HG03103 (cell line): ENCODE results near the gene PPP1R13B.

Experiments
- ATAC-seq: cut with Tn5 transposase; IDR thresholded peaks from one replicate; pipeline ENCODE4 v1.9.1; 2021; ENCODE audit warnings: low read depth; ENCODE audit not compliant: unreplicated experiment

PPP1R13B gene

DNA sequence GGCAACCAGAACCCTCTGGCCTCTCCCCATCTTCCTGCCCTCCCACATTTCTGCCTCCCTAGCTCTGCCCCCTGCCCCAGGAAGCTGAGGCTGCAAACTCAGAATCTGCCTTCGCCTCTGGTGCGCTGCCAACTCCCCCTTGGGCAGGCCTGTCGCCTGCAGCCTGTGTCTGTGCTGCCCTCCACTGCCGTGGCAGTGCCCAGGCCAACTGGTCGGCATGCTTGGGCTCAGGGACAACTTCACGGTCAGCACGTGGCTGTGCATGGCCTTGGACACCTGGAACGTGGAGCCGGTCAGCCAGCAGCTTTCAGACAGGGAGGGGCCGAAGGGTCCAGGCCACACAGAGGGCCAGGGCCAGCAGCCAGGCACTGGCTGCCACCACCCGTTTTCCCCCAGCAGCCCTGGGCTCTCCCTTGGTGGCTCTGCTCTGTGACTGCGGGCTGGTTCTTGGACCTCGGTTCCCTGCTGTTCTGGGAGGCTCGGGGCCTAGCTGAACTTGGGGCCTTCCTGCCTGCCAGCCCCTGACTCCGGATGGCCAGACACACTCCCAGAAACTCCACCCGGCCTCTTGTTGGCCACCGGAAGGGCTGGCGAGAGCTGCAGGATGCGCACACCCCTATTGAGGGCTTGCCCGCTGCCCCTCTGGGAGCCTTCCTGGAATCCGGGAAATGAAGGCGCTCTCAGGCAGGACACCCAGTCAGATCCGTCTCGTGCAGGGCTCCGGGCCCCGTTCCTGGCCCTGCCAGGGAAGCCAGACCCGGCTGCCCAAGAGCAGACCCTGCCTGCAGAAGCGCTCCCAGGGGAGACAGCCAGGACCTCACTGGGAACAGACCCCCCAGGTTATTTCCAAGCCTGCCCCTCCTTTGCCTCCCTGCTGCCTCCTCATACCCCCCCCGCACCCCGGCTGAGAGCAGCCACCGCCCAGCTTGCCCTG lies 34.2 kb upstream of the PPP1R13B start:
- no peak for ATAC-seq

DNA sequence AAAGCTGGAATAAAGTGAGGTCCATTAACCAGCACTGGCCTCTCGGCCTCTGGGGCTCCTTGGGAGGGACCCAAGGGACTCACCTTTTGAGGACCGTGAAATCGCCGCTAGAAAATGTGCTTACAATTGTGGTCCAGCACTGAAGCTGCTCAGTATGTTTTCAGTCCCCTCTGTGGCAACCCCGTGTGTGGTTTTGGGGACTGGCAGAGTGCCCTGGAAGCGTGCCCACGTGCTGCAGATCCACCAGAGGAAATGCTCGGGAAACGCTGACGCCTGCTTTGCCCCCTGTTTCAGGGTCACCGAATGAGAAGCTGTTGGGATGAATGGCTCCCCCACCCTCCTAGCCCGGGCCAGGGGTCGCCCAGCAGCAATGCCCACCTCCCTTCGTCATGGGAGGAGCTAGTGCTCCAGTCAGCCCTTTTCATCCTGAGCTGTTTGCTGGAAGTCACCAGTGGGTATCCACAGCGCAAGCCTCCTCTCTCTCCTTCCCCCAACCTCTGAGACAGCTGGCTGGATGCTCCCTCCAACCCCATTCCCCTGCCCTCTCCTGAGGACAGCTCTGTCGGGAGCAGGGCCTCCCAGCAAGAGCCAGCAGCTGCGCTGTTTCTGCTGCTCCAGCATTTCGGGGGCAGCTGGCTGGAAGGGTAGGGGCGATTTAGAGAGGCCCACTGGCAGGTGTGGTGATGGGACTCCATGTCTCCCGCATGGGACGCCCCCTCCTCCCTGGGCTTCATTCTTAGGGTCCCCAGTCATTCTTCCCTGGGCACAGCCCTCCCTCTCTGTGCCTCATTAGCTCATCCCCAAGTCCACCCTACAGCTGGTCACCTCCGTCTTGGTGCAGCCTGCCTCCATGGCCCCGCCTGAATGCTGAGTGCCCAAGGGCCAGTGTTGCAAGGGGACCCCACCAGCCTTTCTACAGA lies 33.2 kb upstream of the PPP1R13B start:
- ATAC-seq = no peak

GRCh38 chr14:103879570-103880347 lies 32.4 kb upstream of the PPP1R13B start:
- ATAC-seq = no peak

- no peak for ATAC-seq
These were observed 31.8 kb upstream of the PPP1R13B start for GRCh38 chr14:103879118-103879569.

DNA sequence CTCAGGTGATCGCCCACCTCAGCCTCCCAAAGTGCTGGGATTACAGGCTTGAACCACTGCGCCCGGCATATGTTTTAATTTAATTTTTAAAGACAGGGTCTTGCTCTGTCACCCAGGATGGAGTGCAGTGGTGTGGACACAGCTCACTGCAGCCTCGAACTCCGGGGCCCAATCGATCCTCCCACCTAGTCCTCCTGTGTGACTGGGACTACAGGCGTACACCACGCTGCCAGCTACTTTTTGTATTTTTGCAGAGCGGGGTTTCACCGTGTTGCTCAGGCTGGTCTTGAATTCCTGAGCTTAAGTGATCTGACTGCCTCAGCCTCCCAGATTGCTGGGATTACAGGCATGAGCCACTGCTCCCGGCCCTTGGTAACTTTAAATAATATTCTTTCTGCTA lies 30.8 kb upstream of the PPP1R13B start:
- no peak for ATAC-seq

- ATAC-seq = no peak
These were observed 27.6 kb upstream of the PPP1R13B start for GRCh38 chr14:103875010-103875409.

DNA sequence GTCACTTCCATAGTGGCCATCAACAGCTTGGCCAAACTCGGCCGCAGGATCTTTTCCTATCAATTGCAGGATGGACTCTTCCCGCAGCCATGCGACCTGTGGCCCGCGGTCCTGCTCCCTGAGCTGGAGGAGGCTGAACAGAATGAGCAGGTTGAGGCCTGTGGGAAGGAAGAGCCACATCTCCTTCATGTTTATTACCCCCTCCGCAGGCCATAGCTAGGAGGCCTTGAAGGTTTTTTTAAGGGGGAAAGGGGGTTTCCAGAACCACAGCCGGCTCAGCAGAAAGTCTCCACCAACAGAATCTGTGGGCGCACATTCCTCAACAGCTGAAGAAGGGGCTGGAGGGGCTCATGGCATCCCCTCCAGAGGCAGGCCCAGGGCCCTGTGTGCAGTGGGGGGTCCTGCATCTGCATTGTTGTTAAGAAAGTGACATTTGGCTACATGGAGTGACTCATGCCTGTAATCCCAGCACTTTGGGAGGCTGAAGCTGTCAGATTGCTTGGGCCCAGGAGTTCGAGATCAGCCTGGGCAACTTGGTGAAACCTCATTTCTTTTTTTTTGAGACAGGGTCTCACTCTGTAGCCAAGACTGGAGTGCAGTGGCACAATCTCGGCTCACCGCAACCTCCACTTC lies 25.2 kb upstream of the PPP1R13B start:
- no peak for ATAC-seq

DNA sequence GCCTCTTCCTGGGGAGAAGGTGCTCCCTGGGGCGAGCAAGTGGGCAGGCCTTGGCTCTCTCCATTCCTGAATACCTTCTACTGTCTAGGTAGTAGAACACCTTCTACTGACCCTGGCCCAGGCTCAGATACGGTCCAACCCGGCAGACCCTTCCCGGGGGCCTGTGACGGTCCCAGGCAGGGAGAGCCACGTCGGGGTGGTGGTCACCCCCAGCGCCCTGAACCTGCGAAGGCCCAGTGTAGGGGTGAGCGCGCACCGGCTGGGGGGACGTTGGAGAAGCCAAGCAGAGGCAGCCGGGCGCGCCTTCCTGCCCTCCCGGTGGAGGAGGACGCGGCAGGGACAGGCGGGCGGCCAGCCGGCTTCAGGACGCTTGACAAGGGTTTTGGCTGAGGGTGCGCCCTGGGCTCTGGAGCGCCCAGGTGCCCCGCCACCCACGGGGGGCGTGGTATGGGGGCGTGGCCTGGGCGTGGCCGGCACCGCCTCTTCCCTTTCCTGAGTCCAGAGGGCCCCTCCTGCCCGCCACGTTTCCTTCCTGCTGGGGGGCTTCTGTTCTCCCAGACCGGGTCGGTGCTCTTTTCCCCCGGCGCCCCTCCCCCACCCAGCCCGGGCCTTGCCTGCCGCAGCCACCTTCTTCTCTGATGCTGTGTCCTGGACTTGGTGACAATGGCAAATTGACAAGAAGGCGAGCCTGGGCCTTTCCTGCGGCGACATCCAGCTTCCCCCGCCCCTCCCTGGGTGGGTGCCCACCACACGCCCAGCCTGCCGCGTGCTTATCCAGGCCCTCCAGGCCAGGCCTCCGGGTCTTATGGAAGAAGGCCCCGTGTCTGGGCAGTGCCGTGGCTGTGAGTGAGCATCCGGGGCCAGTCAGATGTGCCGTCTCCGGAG lies 24.5 kb upstream of the PPP1R13B start:
- no peak for ATAC-seq

- ATAC-seq = no peak
These were observed 23.7 kb upstream of the PPP1R13B start for GRCh38 chr14:103870891-103871595.

DNA sequence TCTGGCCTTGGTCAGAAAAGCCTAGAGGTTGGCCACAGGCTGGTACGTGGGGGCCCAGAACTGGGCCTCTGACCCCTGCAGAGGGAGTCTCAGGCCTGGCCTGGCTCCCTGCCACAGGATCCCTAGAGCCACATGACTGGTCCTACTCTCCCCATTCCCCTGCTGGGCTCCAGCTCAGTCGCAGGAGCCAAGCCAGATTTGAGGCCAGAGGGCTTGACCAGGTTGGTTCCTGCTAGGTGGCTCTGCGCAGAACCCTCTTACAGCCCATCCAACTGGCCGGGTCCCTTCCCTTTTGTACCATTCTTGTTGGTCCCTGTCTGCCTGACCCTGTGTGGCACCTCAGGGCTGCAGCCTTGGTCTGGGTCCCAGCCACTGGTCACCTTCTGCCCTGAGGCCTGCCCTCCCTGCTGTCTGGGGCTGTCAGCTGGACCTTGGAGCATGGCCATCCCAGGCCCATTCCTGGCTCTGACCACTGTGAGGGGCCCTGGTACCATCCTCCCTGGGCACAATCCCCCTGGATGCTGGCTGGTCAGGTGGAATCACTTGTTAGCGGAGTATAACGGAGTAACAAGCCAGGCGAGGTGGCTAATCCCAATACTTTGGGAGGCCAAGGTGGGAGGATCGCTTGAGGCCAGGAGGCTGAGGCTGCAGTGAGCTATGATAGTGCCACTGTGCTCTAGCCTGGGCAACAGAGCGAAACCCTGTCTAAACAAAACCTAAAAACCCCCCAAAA lies 22.9 kb upstream of the PPP1R13B start:
- ATAC-seq = no peak

DNA sequence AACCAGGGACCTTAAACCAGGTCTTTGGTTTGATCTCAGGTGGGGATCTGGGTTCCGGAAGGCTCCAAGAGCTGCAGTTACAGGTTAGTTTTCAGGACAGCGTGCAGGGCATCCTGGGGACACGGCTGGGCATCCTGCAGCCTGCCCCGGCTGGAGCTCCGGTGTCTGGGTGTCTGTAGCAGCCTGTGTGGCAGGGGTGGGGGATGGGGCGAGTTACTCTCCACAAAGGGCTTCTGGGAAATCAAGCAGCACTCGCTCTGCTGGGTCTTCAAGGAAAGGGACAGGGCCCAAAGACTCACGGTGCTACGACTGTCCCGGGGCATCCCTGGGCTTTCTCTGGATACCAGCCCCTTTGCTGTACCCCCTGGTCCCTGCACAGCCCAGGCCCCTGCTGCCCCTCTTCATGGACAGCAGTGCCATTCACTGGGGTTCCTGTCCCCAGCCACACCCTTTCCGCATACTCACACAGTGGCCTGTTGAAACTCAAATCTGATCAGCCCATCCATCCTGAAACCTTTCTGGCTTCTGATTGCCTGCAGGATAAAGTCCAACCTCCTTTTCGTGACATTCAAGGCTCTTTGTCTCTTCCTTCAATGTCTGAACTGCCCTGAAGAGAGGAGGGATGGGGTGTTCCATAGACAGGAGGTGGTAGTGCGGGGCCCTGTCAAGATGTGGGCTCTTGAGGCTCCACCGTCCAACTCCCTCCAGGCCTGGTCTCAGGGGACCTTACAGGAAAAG lies 22.2 kb upstream of the PPP1R13B start:
- no peak for ATAC-seq

DNA sequence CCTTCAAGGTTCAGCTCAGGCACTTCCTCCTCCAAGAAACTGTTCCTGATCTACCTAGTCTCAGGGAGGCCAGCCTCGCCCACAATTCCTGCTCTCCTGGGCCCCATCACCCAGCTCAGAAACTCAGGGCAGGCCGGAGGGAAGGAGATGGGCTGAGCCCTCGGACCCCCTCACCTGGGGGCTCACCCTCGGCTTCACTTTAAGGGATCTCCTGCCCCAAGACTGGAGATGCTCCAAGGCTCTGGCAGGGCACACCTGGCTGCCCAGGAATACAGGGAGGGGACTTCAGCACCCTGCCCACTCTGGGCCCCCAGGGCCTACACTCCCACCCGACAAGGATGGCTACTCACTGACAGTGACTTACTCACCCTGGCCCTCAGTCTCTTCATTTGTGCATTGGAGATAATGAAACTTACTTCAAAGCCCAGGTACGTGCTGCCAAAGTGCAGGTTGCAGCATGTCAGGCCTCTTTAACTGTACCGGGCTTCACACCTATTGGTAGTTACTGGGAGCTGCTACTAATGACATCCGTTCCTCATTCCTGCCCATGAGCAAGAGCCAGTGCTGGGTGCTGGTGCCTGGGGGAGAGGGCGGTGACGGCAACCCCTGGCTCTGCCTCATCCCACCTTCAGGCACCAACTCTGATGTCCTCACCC lies 21.0 kb upstream of the PPP1R13B start:
- ATAC-seq = no peak

DNA sequence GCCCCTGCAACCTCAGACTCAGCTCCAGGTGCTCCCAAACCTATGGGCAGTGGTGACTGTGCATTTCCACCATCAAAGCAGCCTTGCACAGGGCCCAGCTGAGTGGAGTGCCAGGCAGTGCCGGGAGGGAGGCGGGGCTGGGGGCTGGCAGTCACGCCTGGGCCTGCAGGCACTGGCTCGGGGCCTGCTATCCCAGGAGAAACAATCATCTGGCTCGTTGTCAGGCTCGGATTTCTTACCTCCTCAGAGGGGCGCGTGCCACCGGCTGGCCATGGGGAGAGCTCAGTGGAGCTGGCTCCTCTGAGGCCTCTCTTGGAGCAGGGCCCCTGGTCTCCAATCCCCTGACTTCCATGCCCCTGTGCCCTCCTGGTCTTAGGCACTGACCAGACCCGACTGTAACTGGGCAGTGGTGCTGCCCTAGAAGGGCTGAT lies 20.2 kb upstream of the PPP1R13B start:
- no peak for ATAC-seq

- ATAC-seq = no peak
These were observed 19.6 kb upstream of the PPP1R13B start for GRCh38 chr14:103867020-103867419.

GRCh38 chr14:103863245-103863644 lies 15.9 kb upstream of the PPP1R13B start:
- no peak for ATAC-seq

GRCh38 chr14:103862393-103862782 lies 15.0 kb upstream of the PPP1R13B start:
- ATAC-seq = no peak
